Smooth muscle cell (in vitro differentiated cells): ENCODE data around the gene BCAS1. TPM values are rescaled to one million over a fixed set of nuclear protein-coding genes. Genes with fewer than 3 reads are reported as not detected.

ENCODE experiments used
- DNase-seq: peaks from one replicate; lab custom pipeline; 2025; ENCODE audit not compliant: unreplicated experiment; lab: John Stamatoyannopoulos, UW
- H2AFZ ChIP-seq: fragments of 200-600 bp; sonication (generic); 2 replicates; pipeline ENCODE4 v1.6.0; 2016; ENCODE audit warnings: antibody characterized with exemption, low read depth, mild to moderate bottlenecking
- H3F3A ChIP-seq: fragments of 200-600 bp; sonication (generic); 2 replicates; pipeline ENCODE4 v1.6.0; 2017; ENCODE audit warnings: antibody characterized with exemption, low read depth
- H3K27ac ChIP-seq: fragments of 200-600 bp; sonication (generic); 2 replicates; pipeline ENCODE4 v1.5.1; 2016; ENCODE audit warnings: low read depth, mild to moderate bottlenecking
- H3K27me3 ChIP-seq: fragments of 200-600 bp; sonication (generic); 2 replicates; pipeline ENCODE4 v1.6.1; 2016; ENCODE audit warnings: low read depth, mild to moderate bottlenecking
- H3K36me3 ChIP-seq: fragments of 200-600 bp; sonication (generic); 2 replicates; pipeline ENCODE4 v1.5.1; 2016; ENCODE audit warnings: low read depth
- H3K4me1 ChIP-seq: fragments of 200-600 bp; sonication (generic); 2 replicates; pipeline ENCODE4 v1.5.1; 2016; ENCODE audit warnings: low read depth
- H3K4me2 ChIP-seq: fragments of 200-600 bp; sonication (generic); 2 replicates; pipeline ENCODE4 v1.6.0; 2016; ENCODE audit warnings: mild to moderate bottlenecking
- H3K4me3 ChIP-seq: fragments of 200-600 bp; sonication (generic); 2 replicates; pipeline ENCODE4 v1.5.1; 2016; ENCODE audit warnings: mild to moderate bottlenecking
- H3K79me2 ChIP-seq: fragments of 200-600 bp; sonication (generic); 2 replicates; pipeline ENCODE4 v1.6.0; 2016; ENCODE audit warnings: low read depth, mild to moderate bottlenecking
- H3K9ac ChIP-seq: fragments of 200-600 bp; sonication (generic); 2 replicates; pipeline ENCODE4 v1.6.0; 2016; ENCODE audit warnings: low read depth
- H3K9me3 ChIP-seq: fragments of 200-600 bp; sonication (generic); replicated peaks from 2 replicates; pipeline ENCODE4 v1.5.1; 2016; ENCODE audit warnings: low read depth
- H4K20me1 ChIP-seq: fragments of 200-600 bp; sonication (generic); 2 replicates; pipeline ENCODE4 v1.6.0; 2016; ENCODE audit warnings: low read depth
- WGBS: methylation state at CpG from one replicate; pipeline ENCODE4 v1.1.7; 2016; ENCODE audit warnings: low lambda C conversion rate; 5-methylcytosine and 5-hydroxymethylcytosine counted together
- polyA plus RNA-seq: library from polyadenylated mRNA; unstranded; fragments of >200 nt; fragmentation: Nextera tagmentation; extraction: Ambion mirVana; gene quantifications from 2 replicates; pipeline ENCODE4 v1.2.1, GENCODE V29; 2016
- total RNA-seq: library from RNA; depleted of rRNA; stranded (reverse); fragments of >200 nt; gene quantifications from 2 replicates; pipeline ENCODE4 v1.2.3, GENCODE V29; 2014
- TF ChIP-seq, protein P1 (sequence below): fragments of 200-600 bp; sonication (generic); IDR thresholded peaks from 2 replicates; pipeline ENCODE4 v1.5.1; 2017; ENCODE audit warnings: borderline replicate concordance, mild to moderate bottlenecking, antibody characterized with exemption; ENCODE audit not compliant: insufficient read depth, poor library complexity, severe bottlenecking

BCAS1 gene
- total and polyA plus RNA-seq, 2 experiments from 2014 or later, result 0.09 to 0.15 TPM

DNA sequence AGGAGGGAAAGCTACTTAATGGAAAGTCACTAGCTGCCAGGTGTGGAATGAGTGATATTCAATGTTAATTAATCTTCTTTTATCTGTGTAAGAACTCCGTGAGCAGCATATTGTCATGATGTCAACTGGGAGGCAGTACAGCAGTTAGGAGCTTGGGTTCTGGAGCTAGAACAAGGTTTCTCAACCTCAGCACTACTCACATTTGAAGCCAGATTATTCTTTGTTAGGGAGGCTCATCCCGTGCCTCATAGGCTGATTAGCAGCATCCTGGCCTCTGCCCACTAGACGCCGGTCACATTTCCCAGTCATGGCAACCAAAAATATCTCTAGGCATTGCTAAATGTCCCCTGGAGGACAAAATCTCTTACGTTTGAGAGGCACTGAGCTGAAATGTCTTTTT, 41.2 kb downstream of the BCAS1 start:
- H3K9me3 ChIP-seq, result peaks cover 5% of the 10 kb centered on the region
- H2AFZ ChIP-seq, result no peak overlapping the region
- no peaks in the 10 kb centered on the region for H3K27me3 ChIP-seq
- H4K20me1 ChIP-seq, result no peaks in the 10 kb centered on the region
- TF ChIP-seq, protein P1, sequence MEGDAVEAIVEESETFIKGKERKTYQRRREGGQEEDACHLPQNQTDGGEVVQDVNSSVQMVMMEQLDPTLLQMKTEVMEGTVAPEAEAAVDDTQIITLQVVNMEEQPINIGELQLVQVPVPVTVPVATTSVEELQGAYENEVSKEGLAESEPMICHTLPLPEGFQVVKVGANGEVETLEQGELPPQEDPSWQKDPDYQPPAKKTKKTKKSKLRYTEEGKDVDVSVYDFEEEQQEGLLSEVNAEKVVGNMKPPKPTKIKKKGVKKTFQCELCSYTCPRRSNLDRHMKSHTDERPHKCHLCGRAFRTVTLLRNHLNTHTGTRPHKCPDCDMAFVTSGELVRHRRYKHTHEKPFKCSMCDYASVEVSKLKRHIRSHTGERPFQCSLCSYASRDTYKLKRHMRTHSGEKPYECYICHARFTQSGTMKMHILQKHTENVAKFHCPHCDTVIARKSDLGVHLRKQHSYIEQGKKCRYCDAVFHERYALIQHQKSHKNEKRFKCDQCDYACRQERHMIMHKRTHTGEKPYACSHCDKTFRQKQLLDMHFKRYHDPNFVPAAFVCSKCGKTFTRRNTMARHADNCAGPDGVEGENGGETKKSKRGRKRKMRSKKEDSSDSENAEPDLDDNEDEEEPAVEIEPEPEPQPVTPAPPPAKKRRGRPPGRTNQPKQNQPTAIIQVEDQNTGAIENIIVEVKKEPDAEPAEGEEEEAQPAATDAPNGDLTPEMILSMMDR, result no peak
- H3K27ac ChIP-seq, result no peak overlapping the region
- no peaks in the 10 kb centered on the region for H3F3A ChIP-seq
- H3K36me3 ChIP-seq, result no peaks in the 10 kb centered on the region
- 82% methylated on average over 5 of the region's 5 CpGs for WGBS
- no peak for DNase-seq
- H3K4me1 ChIP-seq, result peaks cover 9% of the 10 kb centered on the region
- H3K9ac ChIP-seq, result no peak overlapping the region
- H3K79me2 ChIP-seq, result no peaks in the 10 kb centered on the region
- no peak overlapping the region for H3K4me3 ChIP-seq
- H3K4me2 ChIP-seq, result no peak overlapping the region

DNA sequence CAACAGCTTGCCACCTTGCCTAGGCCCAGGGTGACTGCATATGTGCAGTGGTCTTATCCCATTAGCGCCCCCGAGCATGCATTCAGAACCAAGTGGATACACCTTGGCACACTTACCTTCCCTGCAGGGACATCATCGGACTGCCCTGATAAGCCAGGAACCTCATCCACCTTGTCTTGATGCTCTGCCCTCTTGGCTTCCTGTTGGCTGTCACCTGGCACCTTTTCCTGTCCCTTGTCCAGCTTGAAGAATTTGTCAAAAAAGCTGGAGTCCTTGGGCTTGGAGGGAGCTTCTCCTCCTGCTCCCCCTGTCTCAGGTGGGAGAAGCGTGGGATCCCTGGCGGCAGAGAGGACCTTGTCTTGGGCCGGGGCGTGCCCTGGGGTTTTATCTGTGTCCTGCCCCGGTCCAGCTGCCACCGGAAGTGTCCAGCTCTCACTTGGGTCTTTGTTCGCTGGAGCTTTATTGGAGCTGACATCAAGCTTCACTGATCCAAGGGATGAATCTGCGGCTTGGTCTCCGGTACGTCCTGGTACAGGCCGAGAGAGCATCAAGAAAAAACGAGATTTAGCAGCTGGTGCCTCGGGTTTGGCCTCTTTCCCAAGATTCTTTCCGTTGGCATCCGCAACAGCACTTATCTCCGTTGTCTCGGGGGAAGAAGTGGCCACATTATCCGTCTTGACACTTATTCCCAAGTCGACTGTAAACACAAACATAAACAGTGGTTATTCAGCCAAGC, 42.0 kb downstream of the BCAS1 start:
- Histone ChIP-seq H3K4me2 (no peak overlapping the region), H2AFZ (no peak overlapping the region)

DNA sequence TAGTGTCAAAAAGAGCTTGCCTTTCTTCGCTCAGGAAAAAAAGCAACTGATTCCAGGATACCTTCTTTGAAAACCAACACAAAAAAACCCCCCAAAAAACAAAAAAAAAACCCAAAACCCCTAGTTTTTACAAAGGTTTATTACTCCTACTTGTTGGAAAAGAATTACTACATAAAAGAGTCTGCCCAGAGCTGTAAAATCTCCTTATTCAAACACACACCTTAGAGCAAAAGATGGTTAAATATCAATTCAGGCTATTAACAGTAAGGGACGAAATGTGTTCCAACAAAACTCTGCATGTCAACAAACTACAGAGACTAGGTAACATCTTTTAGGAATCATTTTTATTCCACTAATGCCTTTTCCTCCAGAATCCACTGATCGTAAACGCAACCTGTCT, 42.7 kb downstream of the BCAS1 start:
- 98% methylated on average over 4 of the region's 4 CpGs for WGBS
- Histone ChIP-seq H4K20me1 (no peaks in the 10 kb centered on the region), H3K9me3 (peaks cover under 1% of the 10 kb centered on the region), H3K4me2 (no peak overlapping the region), H3K9ac (no peak overlapping the region), H3K79me2 (no peaks in the 10 kb centered on the region), H3K27me3 (no peaks in the 10 kb centered on the region), H2AFZ (no peak overlapping the region), H3K36me3 (no peaks in the 10 kb centered on the region), H3K27ac (no peak overlapping the region), H3K4me1 (peaks cover 9% of the 10 kb centered on the region), H3K4me3 (no peak overlapping the region), H3F3A (no peaks in the 10 kb centered on the region)
- TF ChIP-seq, protein P1, result no peak
- DNase-seq, result no peak

More for the DNA sequence above, 42.0 kb downstream of the BCAS1 start:
- Histone ChIP-seq H3K4me1 (peaks cover 9% of the 10 kb centered on the region), H3K4me3 (no peak overlapping the region), H3F3A (no peaks in the 10 kb centered on the region), H3K27me3 (no peaks in the 10 kb centered on the region), H3K36me3 (no peaks in the 10 kb centered on the region), H3K27ac (no peak overlapping the region), H3K9me3 (peaks cover 5% of the 10 kb centered on the region), H3K9ac (no peak overlapping the region), H3K79me2 (no peaks in the 10 kb centered on the region), H4K20me1 (no peaks in the 10 kb centered on the region)
- TF ChIP-seq, protein P1, result no peak
- DNase-seq, result no peak
- WGBS, result 89% methylated on average over 22 of the region's 22 CpGs
